HG02970 (cell line): ENCODE measurements around the gene PAF1.
"Not testable (repeated sequence)": the region's sequence is repeated elsewhere in the genome, so short reads cannot be mapped to it uniquely, and the experiment has no call there.

Experiments used
- ATAC-seq: cut with Tn5 transposase; IDR thresholded peaks from one replicate; pipeline ENCODE4 v1.9.1; 2021; ENCODE audit warnings: mild to moderate bottlenecking, moderate library complexity, moderate number of reproducible peaks; ENCODE audit not compliant: unreplicated experiment, low FRiP score

PAF1 gene

GRCh38 chr19:39385629-39386411, 5.1 kb downstream of the PAF1 start:
- ATAC-seq = no peak

DNA sequence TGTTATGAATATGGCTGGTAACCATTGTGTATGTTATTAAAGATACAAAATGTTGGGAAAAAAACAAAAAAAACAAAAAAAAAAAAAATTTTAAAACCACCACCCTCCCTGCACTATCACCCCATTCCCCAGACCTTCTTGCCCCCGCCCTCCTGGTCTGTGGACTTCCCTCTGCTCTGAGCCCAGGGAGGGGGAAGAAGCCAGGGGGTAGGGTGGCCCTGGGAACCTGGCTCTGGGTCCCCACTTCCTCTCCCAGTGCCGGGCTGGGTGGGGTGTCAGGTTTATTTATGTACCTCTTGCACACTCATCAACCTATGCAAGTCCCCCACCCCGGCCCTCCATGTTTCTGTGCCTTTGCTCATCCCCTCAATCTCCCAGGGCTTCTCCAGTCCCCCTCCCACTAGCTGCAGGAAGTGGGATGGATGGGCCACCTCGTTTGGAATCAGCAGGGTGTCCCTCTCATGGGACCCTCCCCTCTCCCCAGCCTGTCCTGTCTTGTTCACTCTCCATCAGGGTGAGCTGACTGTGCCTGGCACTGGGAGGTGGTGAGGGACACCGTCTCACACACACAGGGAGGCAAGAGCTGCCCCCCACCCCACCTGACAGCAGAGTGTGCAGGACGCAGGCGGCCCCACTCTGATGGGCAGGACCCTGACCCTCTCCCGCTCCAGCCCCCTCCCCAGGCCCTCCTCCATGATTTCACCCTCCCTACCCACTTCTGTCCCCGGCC, 5.9 kb downstream of the PAF1 start:
- ATAC-seq = no peak

DNA sequence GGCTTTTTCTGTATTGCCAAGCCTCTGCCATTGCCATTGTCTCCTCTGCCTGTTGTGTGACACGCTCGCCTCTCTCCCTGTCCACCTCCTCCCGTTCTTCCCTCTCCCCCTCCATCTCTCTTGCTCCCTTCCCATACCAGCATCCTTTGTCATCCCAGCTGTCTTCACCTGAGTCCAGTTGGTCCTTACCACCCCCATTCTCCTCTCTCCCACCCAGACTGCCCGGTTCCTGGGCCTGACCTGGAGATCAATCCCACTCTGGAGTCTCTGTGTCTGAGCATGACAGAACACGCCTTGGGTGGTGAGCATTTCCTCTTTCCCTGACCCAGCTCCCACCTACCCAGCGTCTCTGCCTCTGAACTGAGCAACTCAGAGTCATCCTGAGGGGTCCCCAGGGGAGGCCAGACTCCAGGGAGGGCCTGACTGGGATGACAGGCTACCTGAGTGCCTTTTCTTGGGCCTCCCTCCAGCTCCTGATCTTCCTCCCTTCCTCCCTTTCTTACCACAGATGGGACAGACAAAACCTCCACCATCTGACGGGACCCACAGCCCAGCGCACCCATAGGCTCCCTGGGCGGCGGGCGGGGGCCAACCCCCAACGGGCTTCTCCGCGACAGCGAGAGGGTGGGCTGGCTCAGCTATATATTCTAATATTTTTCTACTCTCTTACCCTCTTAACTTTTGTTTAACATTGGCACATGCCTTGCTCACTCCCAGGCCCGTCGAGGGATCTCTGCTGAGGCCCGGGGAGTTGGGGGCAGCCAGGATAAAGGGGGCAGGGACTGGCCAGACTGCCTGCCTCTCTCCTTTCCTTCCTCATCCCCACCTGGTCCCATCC, 7.7 kb downstream of the PAF1 start:
- ATAC-seq = no peak

- no peak for ATAC-seq
Measured at GRCh38 chr19:39381910-39382611, 8.8 kb downstream of the PAF1 start.

GRCh38 chr19:39380521-39381502, 10.1 kb downstream of the PAF1 start:
- no peak for ATAC-seq

GRCh38 chr19:39379865-39380396, 11.0 kb downstream of the PAF1 start:
- no peak for ATAC-seq

DNA sequence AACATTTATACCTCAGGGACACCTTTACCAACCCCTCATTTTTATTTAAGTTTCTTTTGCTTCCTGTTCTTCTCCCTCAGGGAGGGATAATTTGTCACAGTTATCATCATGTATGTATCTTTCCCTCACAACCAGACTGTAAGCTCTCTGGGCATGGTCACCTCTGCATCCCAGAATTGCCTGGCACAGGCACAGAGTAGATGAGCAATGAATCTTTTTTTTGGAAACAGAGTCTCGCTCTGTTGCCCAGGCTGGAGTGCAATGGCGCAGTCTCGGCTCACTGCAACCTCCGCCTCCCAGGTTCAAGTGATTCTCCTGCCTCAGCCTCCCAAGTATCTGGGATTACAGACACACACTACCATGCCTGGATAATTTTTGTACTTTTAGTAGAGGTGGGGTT, 11.5 kb downstream of the PAF1 start:
- ATAC-seq = not testable (repeated sequence)

GRCh38 chr19:39377373-39378362, 13.2 kb downstream of the PAF1 start:
- no peak for ATAC-seq

GRCh38 chr19:39375929-39376328, 15.0 kb downstream of the PAF1 start:
- ATAC-seq = no peak

- no peak for ATAC-seq
Measured at GRCh38 chr19:39372941-39373340, 18.0 kb downstream of the PAF1 start.

DNA sequence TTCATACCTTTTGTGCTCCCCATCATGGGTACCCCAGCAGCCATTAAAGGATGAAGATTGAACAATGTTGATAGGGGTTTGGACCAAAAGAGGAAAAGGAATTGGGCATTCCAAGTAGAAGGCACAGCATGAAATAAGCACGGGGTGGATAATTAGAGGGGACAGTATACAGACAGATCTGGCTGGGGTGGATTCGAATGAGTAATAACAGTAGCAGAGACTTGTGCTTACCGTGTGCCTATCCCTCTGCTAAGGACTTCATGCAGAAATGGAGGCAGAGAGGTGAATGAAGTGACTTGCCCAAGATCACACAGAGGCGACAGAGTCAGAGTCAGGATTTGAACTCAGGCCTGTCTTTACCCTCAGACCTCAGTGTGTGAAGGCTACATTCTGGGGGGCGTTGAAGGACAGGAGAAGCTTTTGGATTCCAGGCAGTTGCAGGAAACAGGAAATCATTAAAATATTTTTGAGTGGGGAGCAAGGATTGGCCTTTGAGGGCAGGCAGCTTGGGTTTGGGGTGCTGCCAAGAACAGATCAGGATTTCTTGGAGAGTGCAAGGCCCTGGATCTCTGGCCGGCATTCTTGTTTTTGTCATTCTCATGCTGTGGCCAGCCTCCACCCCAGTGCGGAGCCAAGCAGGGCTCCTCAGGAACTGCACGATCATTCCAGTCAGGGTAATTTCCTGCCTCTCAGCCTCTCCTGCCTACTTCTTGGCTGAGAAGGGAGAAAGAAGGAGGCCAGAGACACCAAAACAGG, 18.7 kb downstream of the PAF1 start:
- ATAC-seq = no peak

- ATAC-seq = no peak
Measured at GRCh38 chr19:39370735-39371134, 20.2 kb downstream of the PAF1 start.

- ATAC-seq = no peak
Measured at GRCh38 chr19:39369200-39369599, 21.7 kb downstream of the PAF1 start.

GRCh38 chr19:39365531-39365930, 25.4 kb downstream of the PAF1 start:
- ATAC-seq = no peak

DNA sequence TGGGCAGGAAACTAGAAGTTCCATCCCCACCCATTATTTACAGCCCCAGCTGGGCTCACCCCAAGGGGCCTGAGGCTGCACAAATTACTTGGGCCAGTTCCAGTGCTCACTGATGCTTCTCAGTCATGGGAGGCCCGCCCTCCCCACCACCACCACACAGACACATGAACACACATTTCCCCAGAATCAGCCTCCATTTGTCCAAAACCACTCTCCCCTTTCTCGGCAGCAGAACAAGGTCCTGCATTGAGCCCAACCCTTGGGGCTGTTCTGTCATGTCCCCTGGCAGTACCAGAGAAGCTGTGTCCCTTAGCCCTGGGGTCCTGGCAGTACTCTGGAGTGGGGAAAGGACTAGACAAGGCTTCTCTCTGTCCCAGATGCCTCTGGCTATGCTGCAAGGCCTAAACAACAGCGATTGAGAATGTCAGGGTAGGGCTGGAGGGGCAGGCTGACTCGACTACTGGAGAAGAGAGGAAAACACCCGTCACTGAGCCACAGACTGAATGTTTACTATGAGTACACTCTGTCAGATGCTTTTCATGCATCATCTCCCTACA, 26.9 kb downstream of the PAF1 start:
- no peak for ATAC-seq

DNA sequence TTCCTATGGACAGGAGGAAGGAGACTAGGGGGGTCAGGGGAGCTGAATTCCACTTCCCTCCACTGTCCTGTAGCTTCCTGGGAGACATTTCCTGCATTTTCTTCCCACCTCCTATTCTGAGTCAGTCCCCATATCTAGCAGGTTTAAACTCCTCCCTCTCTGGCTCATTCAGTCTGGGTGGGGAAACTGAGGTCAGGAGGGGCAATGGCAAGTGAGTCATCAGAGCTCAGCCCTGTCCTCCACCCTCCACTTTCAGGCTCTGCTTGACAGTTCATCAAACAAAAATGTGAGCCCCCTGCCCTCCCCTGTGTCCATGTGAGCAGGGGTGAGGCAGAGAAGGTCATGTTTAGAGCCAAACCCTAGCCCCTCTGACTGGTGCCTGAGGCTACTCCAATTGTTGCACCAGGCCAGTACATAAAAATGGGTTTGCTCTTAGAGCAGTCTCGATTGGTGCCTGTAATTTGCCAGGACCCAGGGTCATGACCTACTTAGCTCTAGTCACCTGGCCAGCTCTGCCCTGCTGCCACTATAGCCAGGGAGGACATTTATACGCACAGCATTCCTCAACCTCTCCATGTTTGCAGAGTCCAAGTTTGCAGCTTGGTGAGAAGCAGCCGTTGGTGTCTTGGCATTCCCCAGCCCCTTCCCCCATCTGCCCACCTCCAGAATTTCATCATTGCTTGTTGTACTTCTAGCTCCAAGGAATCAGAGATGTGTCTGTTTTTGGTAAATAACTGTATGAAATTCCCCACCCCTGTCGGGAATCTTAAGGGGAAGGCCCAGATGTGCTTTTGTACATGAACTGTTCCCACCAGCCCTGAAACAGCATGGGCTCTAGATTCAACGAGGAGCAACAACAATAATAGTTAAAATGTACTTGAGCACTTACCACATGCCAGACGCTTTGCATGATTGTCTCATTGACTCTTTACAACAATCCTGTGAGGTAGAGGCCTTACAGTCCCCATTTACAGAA, 27.9 kb downstream of the PAF1 start:
- no peak for ATAC-seq
